ENCODE data around the gene CYP4V2. TPM values are rescaled to one million over a fixed set of nuclear protein-coding genes. Genes with fewer than 3 reads are reported as not detected.

CYP4V2 gene
- total RNA-seq, 1 experiment from 2014 or later: 2.0 TPM

DNA sequence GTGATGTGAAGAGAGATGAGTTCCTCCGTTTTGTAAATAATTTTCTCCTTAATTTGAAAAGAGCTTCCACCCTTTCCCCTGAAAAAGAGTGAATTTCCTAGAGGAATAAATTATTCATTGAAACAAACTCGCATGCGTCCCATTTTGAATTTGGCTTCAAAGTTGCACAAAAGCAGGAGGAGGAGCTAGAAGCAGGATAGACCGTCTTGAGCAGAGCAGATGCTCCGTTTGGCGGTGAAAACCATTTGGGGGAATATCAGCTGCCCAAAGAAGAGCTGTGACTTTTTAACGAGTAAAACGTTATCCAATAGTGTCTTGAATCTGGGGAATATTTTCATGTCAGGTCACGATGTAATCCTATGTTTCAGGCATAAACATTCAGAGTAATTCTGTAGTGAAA lies 44.9 kb upstream of the CYP4V2 start (continued):
- no peak for TF ChIP-seq AFF4 (CRISPR knock-in tag; IDR thresholded peaks at IDR 0.05; ENCODE audit: borderline replicate concordance)

DNA sequence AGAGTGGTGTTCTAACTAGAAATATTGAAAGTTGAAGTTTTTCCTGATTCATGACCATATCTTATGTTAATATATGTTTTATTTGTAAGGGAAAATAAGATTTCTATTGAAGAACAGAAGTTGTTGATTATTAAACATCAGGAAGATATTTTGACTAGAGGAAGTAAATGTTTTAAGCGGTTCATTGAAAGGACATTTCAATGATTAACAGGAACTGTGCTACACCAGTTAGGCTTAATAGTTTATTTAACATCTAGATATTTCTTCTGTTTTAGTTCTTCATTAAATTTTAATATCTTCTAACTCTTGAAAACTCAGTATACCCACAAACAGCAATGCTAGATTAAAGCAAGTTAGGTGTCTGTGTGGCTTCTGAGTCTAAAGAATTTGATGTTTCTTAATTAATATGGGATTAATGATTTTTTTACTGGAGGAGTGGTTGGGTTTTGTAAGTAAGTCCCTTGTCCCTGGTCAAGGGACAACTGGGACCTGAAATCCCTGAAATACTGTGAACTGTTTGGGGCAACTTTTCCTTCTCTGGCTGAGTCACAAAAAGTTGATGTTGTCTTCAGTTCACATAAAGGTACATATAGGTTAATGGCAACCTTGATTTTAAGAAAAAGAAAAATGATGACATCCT lies 42.9 kb upstream of the CYP4V2 start:
- ChIA-PET POLR2A (no interaction called here), CTCF (no interaction called here)
- Mint-ChIP-seq H3K4me1 (peaks cover 48% of the 10 kb centered on the region), H3K27me3 (ENCODE audit: low read depth) (peaks cover 33% of the 10 kb centered on the region), H3K36me3 (peaks cover 7% of the 10 kb centered on the region; the same call in 1 of the 2 replicates), H3K9me3 (no peaks in the 10 kb centered on the region), H3K4me3 (no peak overlapping the region), H3K27ac (no peak overlapping the region)
- ATAC-seq (no peak), DNase-seq (ENCODE audit: low spot score) (no peak)
- TF ChIP-seq MAX (CRISPR knock-in tag; IDR thresholded peaks at IDR 0.05): no peak
- no peak for TF ChIP-seq NR1H2 (CRISPR knock-in tag; IDR thresholded peaks at IDR 0.05)
- TF ChIP-seq NR3C1 (CRISPR knock-in tag; conservative IDR thresholded peaks at IDR 0.05; ENCODE audit: low read depth): no peak
- TF ChIP-seq ZNF281 (CRISPR knock-in tag; IDR thresholded peaks at IDR 0.05): no peak
- no peak for TF ChIP-seq FOXK1 (CRISPR knock-in tag; IDR thresholded peaks at IDR 0.05)
- TF ChIP-seq, protein P1, sequence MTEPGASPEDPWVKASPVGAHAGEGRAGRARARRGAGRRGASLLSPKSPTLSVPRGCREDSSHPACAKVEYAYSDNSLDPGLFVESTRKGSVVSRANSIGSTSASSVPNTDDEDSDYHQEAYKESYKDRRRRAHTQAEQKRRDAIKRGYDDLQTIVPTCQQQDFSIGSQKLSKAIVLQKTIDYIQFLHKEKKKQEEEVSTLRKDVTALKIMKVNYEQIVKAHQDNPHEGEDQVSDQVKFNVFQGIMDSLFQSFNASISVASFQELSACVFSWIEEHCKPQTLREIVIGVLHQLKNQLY (CRISPR knock-in tag; IDR thresholded peaks at IDR 0.05): no peak
- no peak for TF ChIP-seq ZNF423 (CRISPR knock-in tag; IDR thresholded peaks at IDR 0.05)
- TF ChIP-seq, protein P2, sequence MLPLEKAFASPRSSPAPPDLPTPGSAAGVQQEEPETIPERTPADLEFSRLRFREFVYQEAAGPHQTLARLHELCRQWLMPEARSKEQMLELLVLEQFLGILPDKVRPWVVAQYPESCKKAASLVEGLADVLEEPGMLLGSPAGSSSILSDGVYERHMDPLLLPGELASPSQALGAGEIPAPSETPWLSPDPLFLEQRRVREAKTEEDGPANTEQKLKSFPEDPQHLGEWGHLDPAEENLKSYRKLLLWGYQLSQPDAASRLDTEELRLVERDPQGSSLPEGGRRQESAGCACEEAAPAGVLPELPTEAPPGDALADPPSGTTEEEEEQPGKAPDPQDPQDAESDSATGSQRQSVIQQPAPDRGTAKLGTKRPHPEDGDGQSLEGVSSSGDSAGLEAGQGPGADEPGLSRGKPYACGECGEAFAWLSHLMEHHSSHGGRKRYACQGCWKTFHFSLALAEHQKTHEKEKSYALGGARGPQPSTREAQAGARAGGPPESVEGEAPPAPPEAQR (CRISPR knock-in tag; IDR thresholded peaks at IDR 0.05): no peak
- TF ChIP-seq, protein P3, sequence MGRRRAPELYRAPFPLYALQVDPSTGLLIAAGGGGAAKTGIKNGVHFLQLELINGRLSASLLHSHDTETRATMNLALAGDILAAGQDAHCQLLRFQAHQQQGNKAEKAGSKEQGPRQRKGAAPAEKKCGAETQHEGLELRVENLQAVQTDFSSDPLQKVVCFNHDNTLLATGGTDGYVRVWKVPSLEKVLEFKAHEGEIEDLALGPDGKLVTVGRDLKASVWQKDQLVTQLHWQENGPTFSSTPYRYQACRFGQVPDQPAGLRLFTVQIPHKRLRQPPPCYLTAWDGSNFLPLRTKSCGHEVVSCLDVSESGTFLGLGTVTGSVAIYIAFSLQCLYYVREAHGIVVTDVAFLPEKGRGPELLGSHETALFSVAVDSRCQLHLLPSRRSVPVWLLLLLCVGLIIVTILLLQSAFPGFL (CRISPR knock-in tag; IDR thresholded peaks at IDR 0.05; ENCODE audit: borderline replicate concordance): no peak
- TF ChIP-seq NR2C2 (CRISPR knock-in tag; IDR thresholded peaks at IDR 0.05): no peak
- no peak for TF ChIP-seq RORB (CRISPR knock-in tag; IDR thresholded peaks at IDR 0.05)
- no peak for TF ChIP-seq ZNF532 (CRISPR knock-in tag; IDR thresholded peaks at IDR 0.05; ENCODE audit: borderline replicate concordance)
- no peak for TF ChIP-seq NFATC4 (CRISPR knock-in tag; IDR thresholded peaks at IDR 0.05)
- no peak for TF ChIP-seq ZBTB21 (CRISPR knock-in tag; IDR thresholded peaks at IDR 0.05; ENCODE audit: borderline replicate concordance)
- TF ChIP-seq JAZF1 (CRISPR knock-in tag; IDR thresholded peaks at IDR 0.05): no peak
- no peak for TF ChIP-seq ATF2 (CRISPR knock-in tag; IDR thresholded peaks at IDR 0.05; ENCODE audit: borderline replicate concordance, low read depth)
